ENCODE results near the gene ENTREP1.

DNA sequence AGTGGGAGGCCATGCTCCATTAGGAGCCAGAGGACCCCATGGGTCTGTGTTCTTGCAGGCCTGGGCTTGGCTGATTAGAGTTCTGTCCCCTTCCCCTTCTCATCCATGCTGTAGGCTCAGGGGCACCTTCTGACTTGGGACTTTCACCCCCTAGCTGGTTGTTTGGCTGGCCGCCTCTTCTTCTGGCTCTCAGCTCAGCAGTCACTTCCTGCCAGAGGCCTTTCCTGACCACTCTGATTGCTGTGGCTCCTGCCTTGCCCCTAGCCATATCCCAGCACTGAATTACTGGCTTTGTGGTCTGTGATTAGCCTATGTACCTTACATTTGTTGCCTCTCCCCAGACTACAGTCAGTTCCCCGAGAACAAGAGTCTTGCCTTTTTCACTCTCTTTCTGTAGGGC, 14.6 kb downstream of the ENTREP1 start:
- no peak for TF ChIP-seq POLR2A (IDR thresholded peaks at IDR 0.05)
- TF ChIP-seq, protein P1, sequence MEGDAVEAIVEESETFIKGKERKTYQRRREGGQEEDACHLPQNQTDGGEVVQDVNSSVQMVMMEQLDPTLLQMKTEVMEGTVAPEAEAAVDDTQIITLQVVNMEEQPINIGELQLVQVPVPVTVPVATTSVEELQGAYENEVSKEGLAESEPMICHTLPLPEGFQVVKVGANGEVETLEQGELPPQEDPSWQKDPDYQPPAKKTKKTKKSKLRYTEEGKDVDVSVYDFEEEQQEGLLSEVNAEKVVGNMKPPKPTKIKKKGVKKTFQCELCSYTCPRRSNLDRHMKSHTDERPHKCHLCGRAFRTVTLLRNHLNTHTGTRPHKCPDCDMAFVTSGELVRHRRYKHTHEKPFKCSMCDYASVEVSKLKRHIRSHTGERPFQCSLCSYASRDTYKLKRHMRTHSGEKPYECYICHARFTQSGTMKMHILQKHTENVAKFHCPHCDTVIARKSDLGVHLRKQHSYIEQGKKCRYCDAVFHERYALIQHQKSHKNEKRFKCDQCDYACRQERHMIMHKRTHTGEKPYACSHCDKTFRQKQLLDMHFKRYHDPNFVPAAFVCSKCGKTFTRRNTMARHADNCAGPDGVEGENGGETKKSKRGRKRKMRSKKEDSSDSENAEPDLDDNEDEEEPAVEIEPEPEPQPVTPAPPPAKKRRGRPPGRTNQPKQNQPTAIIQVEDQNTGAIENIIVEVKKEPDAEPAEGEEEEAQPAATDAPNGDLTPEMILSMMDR (IDR thresholded peaks at IDR 0.05) = no peak

Measured in ovary (tissue), 3 donors.